HG03439 (cell line): Measurements from ENCODE around the gene ZNF274.
"Not testable (repeated sequence)": the region's sequence is repeated elsewhere in the genome, so short reads cannot be mapped to it uniquely, and the experiment has no call there.

Source experiments
- ATAC-seq: cut with Tn5 transposase; IDR thresholded peaks from one replicate; pipeline ENCODE4 v1.9.1; 2021; ENCODE audit warnings: mild to moderate bottlenecking, moderate library complexity; ENCODE audit not compliant: unreplicated experiment

The ZNF274 gene

GRCh38 chr19:58182989-58183816, at the start of gene ZNF274:
TSS of gene ZNF274 (plus strand) at chr19:58183061. CDS start at chr19:58183966, 905 bp downstream.
- peak; percentile 90 for ATAC-seq

- ATAC-seq: no peak
Measured at GRCh38 chr19:58134244-58134643, 48.6 kb upstream of the ZNF274 start.

DNA sequence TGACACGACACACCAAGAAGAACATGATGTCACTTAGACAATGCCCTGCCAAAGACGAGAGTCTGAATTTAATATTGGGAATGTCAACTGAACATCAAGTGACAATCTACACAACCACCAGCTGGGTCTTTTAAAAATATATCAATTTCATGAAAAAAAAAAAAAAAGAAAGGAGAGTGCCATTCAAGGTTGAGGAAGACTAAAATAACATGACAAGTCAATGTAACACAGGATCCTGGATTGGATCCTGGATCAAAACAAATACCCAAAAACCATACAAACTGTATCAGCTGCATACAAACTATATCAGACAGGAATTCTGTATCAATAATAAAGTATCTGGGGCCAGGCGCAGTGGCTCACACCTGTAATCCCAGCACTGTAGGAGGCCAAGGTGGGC, 37.0 kb upstream of the ZNF274 start:
- ATAC-seq: no peak

GRCh38 chr19:58147475-58147874, 35.4 kb upstream of the ZNF274 start:
- not testable (repeated sequence) for ATAC-seq

DNA sequence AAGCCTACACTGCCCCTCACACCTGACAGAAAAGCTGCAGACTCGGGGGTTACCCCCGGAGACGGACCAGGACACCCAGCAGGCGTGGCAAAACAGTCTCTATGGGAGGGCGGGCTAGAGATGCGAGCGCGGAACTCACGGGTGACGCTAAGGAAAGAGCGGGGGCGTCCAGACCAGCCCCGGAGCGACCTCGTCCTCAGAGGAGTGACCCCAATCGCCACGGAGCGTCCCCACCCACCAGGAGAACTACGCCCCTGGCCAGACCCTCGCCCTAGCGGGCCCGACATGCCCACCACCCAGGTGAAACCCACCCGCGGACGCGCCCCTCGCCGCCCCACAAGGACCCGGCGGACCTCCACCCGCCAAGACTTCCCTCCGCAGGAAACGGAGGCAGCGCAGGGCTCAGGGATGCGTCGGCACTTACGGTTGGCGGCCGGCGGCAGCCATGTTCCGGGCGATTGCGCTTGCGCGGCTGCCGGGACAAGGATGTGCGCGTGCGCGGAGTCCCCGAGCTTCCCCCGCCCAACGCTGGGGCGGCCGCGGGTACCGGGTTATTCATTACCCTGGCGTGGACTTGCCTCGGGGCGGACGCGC, 32.4 kb upstream of the ZNF274 start, which contains the start of gene ZNF329:
Gene ZNF329 (minus strand): TSS at position 462 of the 594 bp plus-strand sequence. CDS start 21,286 bp downstream, outside the sequence.
- no peak for ATAC-seq

GRCh38 chr19:58153386-58153785, 29.5 kb upstream of the ZNF274 start:
- ATAC-seq: no peak

DNA sequence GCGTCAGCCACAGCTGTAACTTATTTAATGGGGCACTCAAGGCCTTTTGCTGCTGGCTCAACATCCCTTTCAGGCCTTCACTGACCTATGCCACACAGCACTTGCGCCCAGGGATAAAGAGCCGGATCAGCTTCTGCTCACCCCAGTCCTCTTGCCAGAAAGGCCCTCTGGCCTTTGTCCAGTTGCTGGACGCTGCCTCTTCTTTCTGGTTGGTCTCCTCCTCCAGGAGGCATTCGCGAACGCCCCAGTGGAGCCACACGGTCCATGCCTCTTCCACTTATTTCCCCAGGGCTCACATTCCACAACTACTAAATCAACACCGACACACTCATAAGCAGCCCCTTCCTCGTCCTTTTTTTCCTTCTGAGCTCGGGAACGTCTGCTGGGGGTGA, 28.6 kb upstream of the ZNF274 start:
- ATAC-seq: no peak

DNA sequence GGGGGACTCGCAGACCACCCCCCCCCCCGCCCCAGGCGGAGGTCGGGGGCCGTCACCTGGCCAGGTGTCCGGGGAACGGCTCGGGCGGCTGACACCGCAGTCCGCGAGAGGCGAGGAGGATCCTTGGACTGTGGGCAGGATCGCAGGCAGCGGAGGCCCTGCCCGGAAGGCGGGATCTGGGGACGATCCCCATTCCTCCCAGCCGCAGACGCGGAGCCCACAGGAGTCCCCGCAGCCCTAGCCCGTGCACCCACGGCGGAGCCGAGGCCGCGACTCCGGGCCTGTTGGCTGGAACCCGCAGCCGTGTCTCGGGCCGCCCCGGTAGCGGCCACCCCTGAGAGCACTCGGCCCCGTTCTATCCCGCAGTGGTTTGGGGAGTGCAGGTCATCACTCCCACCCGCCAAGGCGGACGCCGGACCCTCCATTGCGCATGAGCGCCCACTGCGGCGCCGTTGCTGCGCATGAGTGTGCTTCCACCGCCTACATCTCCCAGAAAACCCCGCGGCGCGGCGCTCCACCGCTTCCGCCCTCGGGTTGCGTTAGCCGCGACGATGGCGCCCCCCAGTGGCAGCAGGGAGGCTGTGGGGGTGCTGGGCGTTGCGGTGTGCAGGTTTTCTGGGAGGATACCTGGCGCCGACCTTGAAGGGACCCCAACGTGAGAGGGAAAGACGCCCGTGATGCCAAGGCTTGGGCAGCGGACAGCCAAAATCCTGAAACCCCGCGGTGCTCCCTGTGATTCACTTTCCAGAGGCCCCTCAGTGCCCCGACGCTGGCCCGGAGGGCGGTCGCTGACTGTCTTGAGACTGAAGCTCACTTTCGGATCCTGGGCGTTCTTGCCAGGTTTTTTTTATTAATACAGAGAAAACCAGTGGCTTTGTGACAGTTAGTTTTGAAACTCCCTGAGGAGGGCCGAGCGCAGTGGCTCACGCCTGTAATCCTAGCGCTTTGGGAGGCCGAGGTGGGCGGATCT, 27.9 kb upstream of the ZNF274 start:
- ATAC-seq: peak; percentile 79

GRCh38 chr19:58157045-58157728, 25.7 kb upstream of the ZNF274 start:
- no peak for ATAC-seq

DNA sequence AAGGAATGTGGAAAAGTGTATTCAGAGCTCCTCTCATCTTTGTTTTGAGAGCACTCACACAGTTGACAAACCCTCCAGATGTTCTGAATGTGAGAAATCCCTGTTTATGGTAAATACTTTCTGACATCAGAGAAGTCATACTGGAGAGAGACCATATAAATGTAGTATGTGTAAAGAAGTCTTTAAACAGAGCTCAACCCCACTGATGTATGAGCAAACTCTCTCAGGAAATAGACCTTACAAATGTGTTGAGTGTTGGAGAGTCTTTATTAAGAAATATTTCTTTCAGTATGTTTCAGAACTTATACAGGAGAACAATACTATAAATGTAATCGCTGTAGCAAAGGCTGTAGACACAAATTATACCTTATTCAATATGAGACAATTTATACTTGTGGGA, 16.6 kb upstream of the ZNF274 start:
- ATAC-seq: no peak

- no peak for ATAC-seq
Measured at GRCh38 chr19:58166708-58167280, 16.1 kb upstream of the ZNF274 start.

GRCh38 chr19:58170860-58171259, 12.0 kb upstream of the ZNF274 start:
- no peak for ATAC-seq

- no peak for ATAC-seq
Measured at GRCh38 chr19:58181902-58182576, 822 bp upstream of the ZNF274 start.

- peak; percentile 2 for ATAC-seq
Measured at GRCh38 chr19:58182577-58182988, 278 bp upstream of the ZNF274 start.

GRCh38 chr19:58183817-58184215, 955 bp downstream of the ZNF274 start:
- ATAC-seq: no peak

GRCh38 chr19:58196901-58197616, 14.2 kb downstream of the ZNF274 start:
- no peak for ATAC-seq

DNA sequence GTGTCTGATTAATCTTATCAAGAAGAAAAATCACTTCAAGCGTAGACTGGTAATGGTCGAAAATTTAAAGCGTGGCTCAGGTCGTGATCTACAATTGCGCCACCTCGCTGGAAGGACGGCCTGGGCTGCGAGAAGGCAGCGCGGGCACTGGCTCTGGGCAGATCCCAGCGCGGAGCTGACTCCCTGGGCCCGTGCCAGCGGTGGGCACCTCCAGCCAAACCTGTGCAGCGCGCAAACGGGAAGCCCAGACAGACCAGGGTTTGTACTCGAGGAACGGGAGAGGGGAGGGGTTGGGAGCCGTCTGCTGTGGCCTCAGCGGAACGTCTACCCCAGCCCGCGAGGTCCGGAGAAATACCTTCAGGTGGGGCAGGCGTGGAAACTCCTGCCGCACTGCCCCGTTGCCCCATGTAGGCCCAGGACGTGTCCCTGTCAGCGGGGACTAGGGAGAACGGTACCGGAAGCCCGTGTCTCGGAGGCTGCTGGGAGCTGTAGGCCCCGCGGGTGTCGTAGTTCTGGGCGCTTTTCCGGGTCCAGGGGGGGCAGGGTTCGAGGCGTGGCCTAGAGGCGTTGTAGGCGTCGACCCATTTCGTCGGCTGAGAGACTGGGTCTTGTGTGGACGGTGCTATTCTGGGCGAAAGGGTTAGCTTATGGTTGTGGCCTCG, 21.1 kb downstream of the ZNF274 start:
- ATAC-seq: no peak

- ATAC-seq: no peak
Measured at GRCh38 chr19:58204566-58204965, 21.7 kb downstream of the ZNF274 start.
